GM12872 (cell line): ENCODE data around the gene MAP1LC3B2.

Source experiments
- CTCF ChIP-seq: IDR thresholded peaks from 3 replicates; pipeline ENCODE4 v1.5.1; 2011; ENCODE audit warnings: low read depth, mild to moderate bottlenecking, low read length, moderate library complexity; ENCODE audit not compliant: insufficient read depth

MAP1LC3B2 gene

GRCh38 chr12:116524311-116524710 is 34.9 kb upstream of the MAP1LC3B2 start:
- no peak for TF ChIP-seq CTCF

DNA sequence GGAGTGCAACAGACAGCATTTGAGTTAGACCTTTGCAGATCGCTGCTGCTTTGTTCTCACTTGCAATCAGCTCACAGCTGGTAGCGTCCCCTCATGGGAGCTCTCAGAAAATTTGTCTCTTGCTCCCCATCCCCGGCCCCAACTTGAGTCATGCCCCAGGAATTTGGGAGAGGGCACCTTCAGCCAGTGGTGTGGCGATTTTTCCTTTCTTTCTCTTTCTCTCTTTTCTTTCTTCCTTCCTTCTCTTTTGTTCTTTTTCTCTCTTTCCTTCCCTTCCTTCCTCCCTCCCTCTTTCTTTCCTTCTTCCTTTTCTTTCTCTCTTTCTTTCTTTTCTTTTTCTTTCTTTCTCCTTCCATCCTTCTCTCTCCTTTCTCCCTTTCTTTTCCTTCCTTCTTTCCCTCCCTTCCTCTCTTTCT is 34.2 kb upstream of the MAP1LC3B2 start:
- no peak for TF ChIP-seq CTCF

DNA sequence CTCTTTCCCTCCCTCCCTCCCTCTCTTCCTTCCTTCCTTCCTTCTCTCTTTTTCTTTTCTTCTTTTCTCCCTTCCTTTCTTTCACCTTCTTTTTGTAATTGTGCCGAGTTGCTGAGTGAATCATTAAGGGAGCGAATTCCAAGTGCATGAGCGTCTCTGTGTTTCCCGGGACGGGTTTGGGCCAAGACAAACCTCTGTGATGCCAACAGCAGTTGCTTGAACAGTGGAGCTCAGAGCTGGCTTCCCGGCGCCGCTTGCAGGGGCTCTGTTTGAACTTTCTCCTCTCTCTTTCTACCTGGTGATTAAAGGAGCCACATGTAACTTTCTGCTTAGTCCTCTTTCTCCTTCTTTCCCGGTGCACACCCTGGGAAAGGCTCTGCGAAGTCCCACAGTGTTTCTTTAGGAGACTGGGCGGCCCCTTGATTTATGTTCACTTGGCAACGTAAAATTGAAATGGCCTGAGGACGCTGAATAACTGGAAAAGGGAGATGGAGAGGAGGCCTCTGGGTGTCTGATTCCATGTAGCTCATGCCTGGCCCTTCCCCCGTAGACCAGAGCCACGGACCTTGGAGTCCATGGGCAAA is 33.7 kb upstream of the MAP1LC3B2 start:
- TF ChIP-seq CTCF = no peak

DNA sequence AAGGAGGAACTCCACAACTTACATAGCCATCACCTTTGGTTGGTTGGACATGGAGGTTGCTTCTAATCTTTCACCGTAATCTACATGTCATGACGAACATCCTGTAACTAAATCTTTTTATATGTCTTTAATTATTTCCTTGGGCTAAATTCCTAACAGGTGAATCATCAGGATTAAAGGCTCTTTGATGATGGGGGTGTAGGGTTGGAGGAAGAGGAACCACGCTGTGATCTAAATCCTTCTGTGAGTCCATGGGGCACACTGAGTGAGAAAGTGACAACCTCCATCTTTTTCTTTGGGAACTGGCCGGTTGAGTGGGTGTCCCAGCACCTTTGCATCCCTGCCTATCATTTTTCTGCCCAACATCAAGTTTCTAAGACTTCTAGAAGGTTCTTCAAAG is 31.1 kb upstream of the MAP1LC3B2 start:
- TF ChIP-seq CTCF = no peak

GRCh38 chr12:116528498-116528897 is 30.7 kb upstream of the MAP1LC3B2 start:
- TF ChIP-seq CTCF = no peak

- TF ChIP-seq CTCF = no peak
These were observed 30.1 kb upstream of the MAP1LC3B2 start for GRCh38 chr12:116529048-116529447.

DNA sequence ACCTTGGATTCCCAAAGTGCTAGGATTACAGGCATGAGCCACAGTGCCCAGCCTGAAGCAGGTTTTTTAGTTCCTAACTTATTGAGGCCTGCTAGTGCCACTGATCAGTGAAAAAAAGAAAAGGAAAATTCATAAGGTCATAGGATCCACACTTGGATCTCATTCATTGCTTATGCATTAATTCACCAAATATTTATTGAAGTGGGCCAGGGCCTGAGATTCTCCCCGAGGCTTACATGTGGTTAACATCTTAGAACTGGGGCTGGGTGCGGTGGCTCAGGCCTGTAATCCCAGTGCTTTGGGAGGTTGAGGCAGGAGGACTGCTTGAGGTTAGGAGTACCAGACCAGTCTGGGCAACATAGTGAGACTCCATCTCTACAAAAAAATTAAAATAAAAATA is 29.5 kb upstream of the MAP1LC3B2 start:
- no peak for TF ChIP-seq CTCF
